ENCODE results near the gene BTNL8. TPM values are rescaled to one million over a fixed set of nuclear protein-coding genes. Genes with fewer than 3 reads are reported as not detected.
A peak's percentile ranks its signal among the peaks of the same experiment; 100 is the strongest.

Gene BTNL8
- total RNA-seq, 1 donor = not detected

DNA sequence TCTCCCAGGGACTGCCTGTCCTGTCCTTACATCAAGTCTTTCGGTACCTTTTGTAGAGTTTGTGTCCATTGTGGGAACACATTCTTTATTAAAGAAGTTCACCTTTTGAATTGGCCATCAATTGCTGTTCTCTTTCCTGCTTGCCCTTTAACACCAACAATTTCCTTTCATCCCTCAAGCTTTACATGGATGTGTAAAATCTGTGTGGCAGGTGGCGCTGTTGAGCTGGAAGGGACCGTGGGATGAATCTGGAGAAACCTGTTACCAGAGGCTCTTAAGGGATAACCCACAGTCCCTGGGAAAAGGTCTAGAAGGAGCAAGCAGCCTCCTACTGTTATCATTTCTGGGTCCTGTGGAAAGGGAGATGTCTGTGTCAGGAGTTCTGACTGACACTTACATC is 30.0 kb upstream of the BTNL8 start:
- Histone ChIP-seq H3K36me3 (ENCODE audit: insufficient read depth, low read length) (no peaks in the 10 kb centered on the region), H3K4me2 (ENCODE audit: insufficient read depth, low read length) (no peak overlapping the region), H3K4me1 (ENCODE audit: insufficient read depth, low read length) (no peaks in the 10 kb centered on the region), H4K20me1 (ENCODE audit: insufficient read depth, low read length) (no peaks in the 10 kb centered on the region), H3K27me3 (ENCODE audit: insufficient read depth, low read length) (no peaks in the 10 kb centered on the region), H2AFZ (ENCODE audit: low read length) (no peak overlapping the region), H3K4me3 (ENCODE audit: insufficient read depth, low read length) (no peak overlapping the region), H3K27ac (ENCODE audit: low read depth, low read length) (no peak overlapping the region), H3K79me2 (ENCODE audit: insufficient read depth, low read length) (no peaks in the 10 kb centered on the region), H3K9me3 (ENCODE audit: low read depth, low read length) (no peaks in the 10 kb centered on the region)
- DNase-seq (ENCODE audit: insufficient read length, low spot score, missing footprints) = peak; percentile 73
- TF ChIP-seq, protein P1, sequence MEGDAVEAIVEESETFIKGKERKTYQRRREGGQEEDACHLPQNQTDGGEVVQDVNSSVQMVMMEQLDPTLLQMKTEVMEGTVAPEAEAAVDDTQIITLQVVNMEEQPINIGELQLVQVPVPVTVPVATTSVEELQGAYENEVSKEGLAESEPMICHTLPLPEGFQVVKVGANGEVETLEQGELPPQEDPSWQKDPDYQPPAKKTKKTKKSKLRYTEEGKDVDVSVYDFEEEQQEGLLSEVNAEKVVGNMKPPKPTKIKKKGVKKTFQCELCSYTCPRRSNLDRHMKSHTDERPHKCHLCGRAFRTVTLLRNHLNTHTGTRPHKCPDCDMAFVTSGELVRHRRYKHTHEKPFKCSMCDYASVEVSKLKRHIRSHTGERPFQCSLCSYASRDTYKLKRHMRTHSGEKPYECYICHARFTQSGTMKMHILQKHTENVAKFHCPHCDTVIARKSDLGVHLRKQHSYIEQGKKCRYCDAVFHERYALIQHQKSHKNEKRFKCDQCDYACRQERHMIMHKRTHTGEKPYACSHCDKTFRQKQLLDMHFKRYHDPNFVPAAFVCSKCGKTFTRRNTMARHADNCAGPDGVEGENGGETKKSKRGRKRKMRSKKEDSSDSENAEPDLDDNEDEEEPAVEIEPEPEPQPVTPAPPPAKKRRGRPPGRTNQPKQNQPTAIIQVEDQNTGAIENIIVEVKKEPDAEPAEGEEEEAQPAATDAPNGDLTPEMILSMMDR (IDR thresholded peaks at IDR 0.05; ENCODE audit: extremely low read depth, low read depth, low read length) = peak; percentile 87

GRCh38 chr5:180869587-180869986 is 29.4 kb upstream of the BTNL8 start:
- Histone ChIP-seq H4K20me1 (ENCODE audit: insufficient read depth, low read length) (no peaks in the 10 kb centered on the region), H3K4me3 (ENCODE audit: insufficient read depth, low read length) (no peak overlapping the region), H2AFZ (ENCODE audit: low read length) (no peak overlapping the region), H3K27me3 (ENCODE audit: insufficient read depth, low read length) (no peaks in the 10 kb centered on the region), H3K79me2 (ENCODE audit: insufficient read depth, low read length) (no peaks in the 10 kb centered on the region), H3K27ac (ENCODE audit: low read depth, low read length) (no peak overlapping the region), H3K4me2 (ENCODE audit: insufficient read depth, low read length) (no peak overlapping the region), H3K9me3 (ENCODE audit: low read depth, low read length) (no peaks in the 10 kb centered on the region), H3K4me1 (ENCODE audit: insufficient read depth, low read length) (no peaks in the 10 kb centered on the region), H3K36me3 (ENCODE audit: insufficient read depth, low read length) (no peaks in the 10 kb centered on the region)
- DNase-seq (ENCODE audit: insufficient read length, low spot score, missing footprints) = peak; percentile 13
- TF ChIP-seq, protein P1 (IDR thresholded peaks at IDR 0.05; ENCODE audit: extremely low read depth, low read depth, low read length) = no peak

DNA sequence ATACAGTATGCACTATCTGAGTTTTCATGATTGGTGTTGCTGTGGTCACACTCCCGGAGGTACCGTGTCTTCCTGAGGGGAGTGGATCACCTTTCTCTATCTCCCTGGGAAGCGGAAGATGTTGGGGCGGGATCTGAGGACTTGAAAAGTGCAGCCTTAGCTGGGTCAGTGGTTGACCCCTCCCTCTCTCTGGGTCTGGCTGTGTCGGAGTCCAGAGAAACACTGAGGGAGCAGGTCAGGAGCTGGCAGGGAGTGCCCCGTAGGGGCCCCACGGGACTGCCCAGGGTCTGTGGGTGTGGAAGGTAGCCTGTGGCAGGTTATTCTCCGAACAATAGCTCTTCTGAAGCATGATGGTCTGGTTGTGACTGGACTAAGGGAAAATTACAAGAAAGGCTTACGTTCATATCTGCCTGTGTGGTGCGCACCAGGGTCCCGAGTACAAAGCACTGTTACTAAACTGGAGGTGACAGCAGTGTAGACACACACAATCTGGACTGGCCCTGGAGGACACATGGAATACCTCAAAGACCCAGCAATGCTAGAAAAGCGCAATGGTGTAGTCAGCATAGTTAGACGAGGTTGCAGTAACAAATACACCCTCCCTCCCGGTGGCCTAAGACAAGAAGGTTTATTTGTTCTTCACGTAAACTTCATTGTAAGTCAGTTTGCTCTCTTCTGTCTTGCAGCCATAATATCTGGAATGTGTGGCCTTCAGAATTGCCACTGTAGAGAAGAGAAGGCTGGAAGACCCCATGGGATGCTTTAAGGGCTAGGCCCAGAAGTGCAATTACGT is 28.5 kb upstream of the BTNL8 start:
- Histone ChIP-seq H3K79me2 (ENCODE audit: insufficient read depth, low read length) (no peaks in the 10 kb centered on the region), H3K4me2 (ENCODE audit: insufficient read depth, low read length) (no peak overlapping the region), H3K9me3 (ENCODE audit: low read depth, low read length) (no peaks in the 10 kb centered on the region), H3K27me3 (ENCODE audit: insufficient read depth, low read length) (no peaks in the 10 kb centered on the region), H3K27ac (ENCODE audit: low read depth, low read length) (no peak overlapping the region), H3K36me3 (ENCODE audit: insufficient read depth, low read length) (no peaks in the 10 kb centered on the region), H2AFZ (ENCODE audit: low read length) (no peak overlapping the region), H3K4me3 (ENCODE audit: insufficient read depth, low read length) (no peak overlapping the region), H4K20me1 (ENCODE audit: insufficient read depth, low read length) (no peaks in the 10 kb centered on the region), H3K4me1 (ENCODE audit: insufficient read depth, low read length) (no peaks in the 10 kb centered on the region)
- TF ChIP-seq, protein P1 (IDR thresholded peaks at IDR 0.05; ENCODE audit: extremely low read depth, low read depth, low read length) = no peak
- DNase-seq (ENCODE audit: insufficient read length, low spot score, missing footprints) = no peak

GRCh38 chr5:180872419-180872818 is 26.5 kb upstream of the BTNL8 start:
- no peaks in the 10 kb centered on the region for H3K9me3 ChIP-seq (ENCODE audit: low read depth, low read length)
- DNase-seq (ENCODE audit: insufficient read length, low spot score, missing footprints) = peak; percentile 1
- H4K20me1 ChIP-seq (ENCODE audit: insufficient read depth, low read length) = no peaks in the 10 kb centered on the region
- no peaks in the 10 kb centered on the region for H3K27me3 ChIP-seq (ENCODE audit: insufficient read depth, low read length)
- H3K4me3 ChIP-seq (ENCODE audit: insufficient read depth, low read length) = no peak overlapping the region
- no peak overlapping the region for H3K27ac ChIP-seq (ENCODE audit: low read depth, low read length)
- no peaks in the 10 kb centered on the region for H3K79me2 ChIP-seq (ENCODE audit: insufficient read depth, low read length)
- H3K4me1 ChIP-seq (ENCODE audit: insufficient read depth, low read length) = no peaks in the 10 kb centered on the region
- no peak overlapping the region for H3K4me2 ChIP-seq (ENCODE audit: insufficient read depth, low read length)
- no peaks in the 10 kb centered on the region for H3K36me3 ChIP-seq (ENCODE audit: insufficient read depth, low read length)
- TF ChIP-seq, protein P1 (IDR thresholded peaks at IDR 0.05; ENCODE audit: extremely low read depth, low read depth, low read length) = no peak
- no peak overlapping the region for H2AFZ ChIP-seq (ENCODE audit: low read length)

Data from osteoblast (primary cell).